K562 (cell line): ENCODE measurements around the gene IP6K1. TPM values are rescaled to one million over a fixed set of nuclear protein-coding genes. Genes with fewer than 3 reads are reported as not detected.

Experiments
- CBFA2T2 ChIP-seq: fragments of 450-650 bp; conservative IDR thresholded peaks from 2 replicates; pipeline ENCODE4 v1.6.1; 2017; ENCODE audit warnings: mild to moderate bottlenecking
- ELK1 ChIP-seq: sonication (generic); formaldehyde crosslinking; IDR thresholded peaks from 2 replicates; pipeline ENCODE4 v1.8.1; 2022; ENCODE audit warnings: missing genetic modification reagents
- GATA2 ChIP-seq: sonication (generic); formaldehyde crosslinking; IDR thresholded peaks from 2 replicates; pipeline ENCODE4 v1.4.0; 2020; ENCODE audit warnings: mild to moderate bottlenecking, missing genetic modification reagents
- KDM5B ChIP-seq: fragments of 200-600 bp; sonication (generic); IDR thresholded peaks from 2 replicates; pipeline ENCODE4 v1.6.1; 2012; ENCODE audit warnings: low read depth, mild to moderate bottlenecking, moderate library complexity, low read length, control low read depth, inconsistent platforms; ENCODE audit not compliant: insufficient replicate concordance
- MLX ChIP-seq, 2 experiments: fragments of 450-650 bp in 1 of 2; sonication (generic) in 1 of 2; formaldehyde crosslinking; conservative IDR thresholded peaks; 2 replicates each; pipeline versions ENCODE4 v1.4.0 to v1.8.1; 2020 to 2022; ENCODE audit warnings: mild to moderate bottlenecking in 1 of 2, missing genetic modification reagents in 1 of 2
- MTA3 ChIP-seq: fragments of 450-650 bp; formaldehyde crosslinking; IDR thresholded peaks from 2 replicates; pipeline ENCODE4 v1.6.1; 2017; ENCODE audit warnings: mild to moderate bottlenecking, borderline replicate concordance
- NBN ChIP-seq: fragments of 450-650 bp; IDR thresholded peaks from 2 replicates; pipeline ENCODE4 v1.6.1; 2016; ENCODE audit warnings: low read depth, mild to moderate bottlenecking
- NCOA1 ChIP-seq: fragments of 450-650 bp; IDR thresholded peaks from 2 replicates; pipeline ENCODE4 v1.6.1; 2016; ENCODE audit warnings: low read depth
- NFE2L1 ChIP-seq: fragments of 450-650 bp; IDR thresholded peaks from 2 replicates; pipeline ENCODE4 v1.6.1; 2016; ENCODE audit warnings: missing genetic modification characterization, low read depth, mild to moderate bottlenecking, missing compliant biosample characterization, moderate library complexity, borderline replicate concordance
- RCOR1 ChIP-seq, 2 experiments: IDR thresholded peaks; 2 replicates each; pipeline ENCODE4 v1.6.1; 2012; ENCODE audit warnings: low read depth in 2 of 2, low read length in 2 of 2, borderline replicate concordance in 1 of 2, improper control_type of control experiment in 1 of 2
- SMARCA4 ChIP-seq: fragments of 450-650 bp; IDR thresholded peaks from 2 replicates; pipeline ENCODE4 v1.6.1; 2016
- TCF3 ChIP-seq: sonication (generic); formaldehyde crosslinking; IDR thresholded peaks from 2 replicates; pipeline ENCODE4 v1.4.0; 2020; ENCODE audit warnings: mild to moderate bottlenecking, missing genetic modification reagents
- TCFL5 ChIP-seq: fragments of 250-450 bp; sonication (Bioruptor Pico); conservative IDR thresholded peaks from 2 replicates; pipeline ENCODE4 v1.6.1; 2021; ENCODE audit warnings: mild to moderate bottlenecking, moderate library complexity, matching md5 sums
- TSHZ1 ChIP-seq: fragments of 250-450 bp; sonication (Bioruptor Pico); IDR thresholded peaks from 2 replicates; pipeline ENCODE4 v1.4.0; 2020; ENCODE audit warnings: mild to moderate bottlenecking, moderate library complexity
- ZNF395 ChIP-seq: fragments of 200-800 bp; sonication (Bioruptor generic); IDR thresholded peaks from 2 replicates; pipeline ENCODE4 v1.6.1; 2017; ENCODE audit warnings: missing genetic modification characterization, missing compliant biosample characterization
- ZNF57 ChIP-seq: fragments of 450-650 bp; formaldehyde crosslinking; IDR thresholded peaks from 2 replicates; pipeline ENCODE4 v1.4.0; 2020; ENCODE audit warnings: mild to moderate bottlenecking, moderate library complexity
- ZNF639 ChIP-seq, 2 experiments: fragments of 200-800 bp in 1 of 2; sonication (Bioruptor generic) in 1 of 2; sonication (generic) in 1 of 2; formaldehyde crosslinking in 1 of 2; IDR thresholded peaks in 1 of 2; conservative IDR thresholded peaks in 1 of 2; 2 replicates each; pipeline versions ENCODE4 v1.5.0 to v1.6.1; 2016 to 2020; ENCODE audit warnings: missing compliant biosample characterization in 1 of 2, missing genetic modification characterization in 1 of 2, missing genetic modification reagents in 1 of 2
- polyA plus RNA-seq, 8 experiments: library from polyadenylated mRNA; depleted of rRNA in 4 of 8; stranded (reverse) in 5 of 8; unstranded in 3 of 8; fragments of >200 nt; fragmentation: Nextera tagmentation in 2 of 8; fragmentation: Illumina TruSeq in 1 of 8; extraction: Ambion mirVana in 2 of 8; extraction: Trizol in 1 of 8; gene quantifications; 2 replicates each; pipeline versions ENCODE4 v1.2.1 to v1.2.3, GENCODE V29; 2011 to 2014; ENCODE audit warnings: inconsistent platforms in 1 of 8, missing spikeins in 1 of 8
- total RNA-seq, 7 experiments: library from RNA; depleted of rRNA in 6 of 7; stranded (reverse); fragments of >200 nt in 6 of 7; fragmentation: Illumina TruSeq in 2 of 7; extraction: Trizol in 2 of 7; gene quantifications; 2 replicates each; pipeline versions ENCODE4 v1.2.1 to v1.2.3, GENCODE V29; 2011 to 2021; ENCODE audit warnings: low replicate concordance in 1 of 7

Gene IP6K1
- total and polyA plus RNA-seq, 9 of the 15 experiments (the other 6 are each of a cell fraction or from before 2014, with no cell fraction given), result 0.46 to 29.2 (median 13.1) TPM

GRCh38 chr3:49689046-49689907 lies 97.1 kb downstream of the IP6K1 start, which contains the start of the genes MST1 and RNF123 (continued):
- 0 out of 2 replicates have a peak, but pooled peaks have one; percentile 56 for TF ChIP-seq ZNF395 (CRISPR knock-in tag)
- no peak for TF ChIP-seq ZNF639 (CRISPR knock-in tag; conservative IDR thresholded peaks at IDR 0.05 in 1 of 2, IDR thresholded peaks at IDR 0.05 in 1 of 2)
- TF ChIP-seq MTA3, result peak; percentile 96; the same call in 1 of the 2 replicates
- TF ChIP-seq GATA2 (CRISPR knock-in tag), result 0 out of 2 replicates have a peak, but pooled peaks have one; percentile 28
- 0 out of 2 replicates have a peak, but pooled peaks have one; percentile 14 for TF ChIP-seq TSHZ1 (CRISPR knock-in tag)
- peak in 1 of 2 experiments; percentile 33; a peak in 1 of 4 replicates for TF ChIP-seq RCOR1 (IDR thresholded peaks at IDR 0.05; ENCODE audit: borderline replicate concordance in 1 of 2, low read depth in 2 of 2, low read length in 2 of 2)
- TF ChIP-seq ELK1, result no peak
- 0 out of 2 replicates have a peak, but pooled peaks have one; percentile 35 for TF ChIP-seq SMARCA4
- TF ChIP-seq ZNF57, result 0 out of 2 replicates have a peak, but pooled peaks have one; percentile 17
- TF ChIP-seq MLX (CRISPR knock-in tag; conservative IDR thresholded peaks at IDR 0.05), result no peak
- no peak for TF ChIP-seq TCFL5 (CRISPR knock-in tag)
- TF ChIP-seq KDM5B, result peak; percentile 57
- TF ChIP-seq CBFA2T2, result peak; percentile 59
- TF ChIP-seq NFE2L1 (tag), result no peak
- TF ChIP-seq TCF3 (CRISPR knock-in tag), result peak; percentile 56
- no peak for TF ChIP-seq NBN
- TF ChIP-seq NCOA1, result 0 out of 2 replicates have a peak, but pooled peaks have one; percentile 57
